ENCODE measurements around the gene SMTN. TPM values are rescaled to one million over a fixed set of nuclear protein-coding genes. Genes with fewer than 3 reads are reported as not detected.
"Not testable (repeated sequence)": the region's sequence is repeated elsewhere in the genome, so short reads cannot be mapped to it uniquely, and the experiment has no call there.

The SMTN gene
- total and polyA plus RNA-seq, 12 donors, result 4.6 to 155 (median 88.9) TPM

GRCh38 chr22:31107894-31108218, 26.7 kb downstream of the SMTN start:
- TF ChIP-seq CTCF (IDR thresholded peaks at IDR 0.05), result peak in 1 of 6 experiments; percentile 2
- TF ChIP-seq POLR2A (IDR thresholded peaks at IDR 0.05), result no peak
- no peak for DNase-seq
- intact Hi-C loops (cut with DNase I), result loop anchor here in 1 of 2 donors (5.0 kb wide), 1 partner anchor 39 kb away; no protein-coding TSS in a partner anchor
- Histone ChIP-seq H3K4me3 (peak overlapping the region in 1 of 4 donors; percentile 64), H3K27ac (peak overlapping the region in 3 of 5 donors; percentile 40 to 95 (median 69)), H3K4me1 (replicated peaks in 1 of 2) (peaks cover 3 to 16% of the 10 kb centered on the region in 2 donors), H3K27me3 (no peaks in the 10 kb centered on the region), H3K36me3 (replicated peaks in 1 of 2) (peaks cover 0 to 5% of the 10 kb centered on the region in 2 donors), H3K9me3 (replicated peaks in 1 of 3) (no peaks in the 10 kb centered on the region)
- WGBS, 4 donors, result 0 to 2% (median 0%) methylated on average over 5 of the region's 5 CpGs

- WGBS, 4 donors, result 81 to 93% (median 86%) methylated on average over 6 to 7 of the region's 7 CpGs
- H3K4me1 ChIP-seq (replicated peaks in 1 of 2); H3K36me3 ChIP-seq (replicated peaks in 1 of 2); intact Hi-C loops (cut with DNase I); H3K27ac ChIP-seq; H3K4me3 ChIP-seq; DNase-seq; H3K27me3 ChIP-seq; H3K9me3 ChIP-seq (replicated peaks in 1 of 3): not testable (repeated sequence)
Observed at GRCh38 chr22:31112547-31113091, 31.5 kb downstream of the SMTN start.

- 86 to 94% (median 90%) methylated on average over 2 to 3 of the region's 3 CpGs for WGBS, 4 donors
- H3K4me1 ChIP-seq (replicated peaks in 1 of 2), result peaks cover 12 to 18% of the 10 kb centered on the region in 2 donors
- H3K27me3 ChIP-seq, result no peaks in the 10 kb centered on the region
- H3K9me3 ChIP-seq (replicated peaks in 1 of 3), result no peaks in the 10 kb centered on the region
- no peak overlapping the region for H3K27ac ChIP-seq
- H3K36me3 ChIP-seq (replicated peaks in 1 of 2), result no peaks in the 10 kb centered on the region
- TF ChIP-seq POLR2A (IDR thresholded peaks at IDR 0.05), result no peak
- TF ChIP-seq CTCF (IDR thresholded peaks at IDR 0.05), result no peak
- no peak overlapping the region for H3K4me3 ChIP-seq
- no peak for DNase-seq
- intact Hi-C loops (cut with DNase I), result no loop called here
Observed at GRCh38 chr22:31118046-31118820, 37.1 kb downstream of the SMTN start.

GRCh38 chr22:31119026-31119717, 38.1 kb downstream of the SMTN start:
- Histone ChIP-seq H3K9me3 (replicated peaks in 1 of 3) (no peaks in the 10 kb centered on the region), H3K36me3 (replicated peaks in 1 of 2) (no peaks in the 10 kb centered on the region), H3K4me1 (replicated peaks in 1 of 2) (peaks cover 12 to 19% of the 10 kb centered on the region in 2 donors), H3K4me3 (no peak overlapping the region), H3K27me3 (no peaks in the 10 kb centered on the region), H3K27ac (no peak overlapping the region)
- intact Hi-C loops (cut with DNase I), result no loop called here
- 52 to 94% (median 57%) methylated on average over 3 to 7 of the region's 7 CpGs for WGBS, 4 donors
- peak in 5 of 7 donors; percentile 58 to 83 (median 68) for DNase-seq
- TF ChIP-seq POLR2A (IDR thresholded peaks at IDR 0.05) (peak in 1 of 2 donors; percentile 49), CTCF (IDR thresholded peaks at IDR 0.05) (no peak)
